KMS-11 (cell line): ENCODE measurements around the gene PRAME.

Source experiments
- H2AFZ ChIP-seq: fragments of 200-600 bp; sonication (generic); 2 replicates; pipeline ENCODE4 v1.6.1; 2016; ENCODE audit warnings: antibody characterized with exemption, mixed run types, low read depth
- H3K27ac ChIP-seq: fragments of 200-600 bp; sonication (generic); 2 replicates; pipeline ENCODE4 v1.6.1; 2016; ENCODE audit warnings: mild to moderate bottlenecking, mixed run types
- H3K27me3 ChIP-seq: fragments of 200-600 bp; sonication (generic); 2 replicates; pipeline ENCODE4 v1.6.1; 2017; ENCODE audit warnings: mild to moderate bottlenecking, low read depth, mixed run types, moderate library complexity; ENCODE audit not compliant: insufficient read depth
- H3K36me3 ChIP-seq: fragments of 200-600 bp; sonication (generic); 2 replicates; pipeline ENCODE4 v1.6.1; 2017; ENCODE audit warnings: mild to moderate bottlenecking, mixed run types; ENCODE audit not compliant: insufficient read depth
- H3K4me1 ChIP-seq: fragments of 200-600 bp; sonication (generic); 2 replicates; pipeline ENCODE4 v1.6.1; 2016; ENCODE audit warnings: mild to moderate bottlenecking, low read depth, mixed run types; ENCODE audit not compliant: poor library complexity, severe bottlenecking
- H3K4me2 ChIP-seq: fragments of 200-600 bp; sonication (generic); 2 replicates; pipeline ENCODE4 v1.7.0; 2016; ENCODE audit warnings: mild to moderate bottlenecking, mixed run types
- H3K4me3 ChIP-seq: fragments of 200-600 bp; sonication (generic); IDR thresholded peaks from 2 replicates; pipeline ENCODE4 v1.6.1; 2017; ENCODE audit warnings: low read depth, low read length, mixed read lengths; ENCODE audit not compliant: insufficient read depth
- H3K79me2 ChIP-seq: fragments of 200-600 bp; sonication (generic); 2 replicates; pipeline ENCODE4 v1.6.1; 2016; ENCODE audit warnings: low read depth, mixed run types; ENCODE audit not compliant: insufficient read depth
- H3K9ac ChIP-seq: fragments of 200-600 bp; sonication (generic); 2 replicates; pipeline ENCODE4 v1.6.1; 2016; ENCODE audit warnings: mild to moderate bottlenecking, mixed run types
- H4K20me1 ChIP-seq: fragments of 200-600 bp; sonication (generic); 2 replicates; pipeline ENCODE4 v1.6.1; 2016; ENCODE audit warnings: mild to moderate bottlenecking, mixed run types; ENCODE audit not compliant: insufficient read depth
- CTCF ChIP-seq: fragments of 200-600 bp; sonication (generic); conservative IDR thresholded peaks from 2 replicates; pipeline ENCODE4 v1.6.1; 2017; ENCODE audit warnings: low read depth, mild to moderate bottlenecking, antibody characterized with exemption, low read length, moderate library complexity, mixed read lengths

The PRAME gene

GRCh38 chr22:22556995-22557925, 1.8 kb downstream of the PRAME start:
- Histone ChIP-seq H3K27me3 (no peaks in the 10 kb centered on the region), H3K9ac (no peak overlapping the region), H3K36me3 (no peaks in the 10 kb centered on the region), H3K27ac (no peak overlapping the region), H2AFZ (no peak overlapping the region), H3K79me2 (no peaks in the 10 kb centered on the region), H3K4me3 (no peak overlapping the region), H3K4me1 (no peaks in the 10 kb centered on the region), H4K20me1 (no peaks in the 10 kb centered on the region), H3K4me2 (no peak overlapping the region)
- no peak for TF ChIP-seq CTCF

- TF ChIP-seq CTCF: no peak
- Histone ChIP-seq H3K27ac (no peak overlapping the region), H4K20me1 (no peaks in the 10 kb centered on the region), H2AFZ (no peak overlapping the region), H3K79me2 (no peaks in the 10 kb centered on the region), H3K4me2 (no peak overlapping the region), H3K27me3 (no peaks in the 10 kb centered on the region), H3K4me1 (no peaks in the 10 kb centered on the region), H3K36me3 (no peaks in the 10 kb centered on the region), H3K9ac (no peak overlapping the region), H3K4me3 (no peak overlapping the region)
Observed at GRCh38 chr22:22556578-22556977, 2.5 kb downstream of the PRAME start.

- TF ChIP-seq CTCF: no peak
- no peaks in the 10 kb centered on the region for H3K27me3 ChIP-seq
- H2AFZ ChIP-seq: no peak overlapping the region
- H3K4me1 ChIP-seq: no peaks in the 10 kb centered on the region
- no peak overlapping the region for H3K27ac ChIP-seq
- H3K4me3 ChIP-seq: no peak overlapping the region
- no peak overlapping the region for H3K9ac ChIP-seq
- H3K36me3 ChIP-seq: no peaks in the 10 kb centered on the region
- H3K79me2 ChIP-seq: no peaks in the 10 kb centered on the region
- no peaks in the 10 kb centered on the region for H4K20me1 ChIP-seq
- no peak overlapping the region for H3K4me2 ChIP-seq
Observed at GRCh38 chr22:22555596-22555995, 3.5 kb downstream of the PRAME start.

- no peaks in the 10 kb centered on the region for H4K20me1 ChIP-seq
- H2AFZ ChIP-seq: no peak overlapping the region
- no peaks in the 10 kb centered on the region for H3K36me3 ChIP-seq
- no peak overlapping the region for H3K27ac ChIP-seq
- no peak overlapping the region for H3K9ac ChIP-seq
- no peak overlapping the region for H3K4me3 ChIP-seq
- H3K4me2 ChIP-seq: no peak overlapping the region
- H3K4me1 ChIP-seq: no peaks in the 10 kb centered on the region
- no peaks in the 10 kb centered on the region for H3K27me3 ChIP-seq
- no peak for TF ChIP-seq CTCF
- no peaks in the 10 kb centered on the region for H3K79me2 ChIP-seq
Observed at GRCh38 chr22:22554587-22555284, 4.3 kb downstream of the PRAME start.
